ENCODE measurements around the gene FUS. TPM values are rescaled to one million over a fixed set of nuclear protein-coding genes. Genes with fewer than 3 reads are reported as not detected.
A peak's percentile ranks its signal among the peaks of the same experiment; 100 is the strongest.

Gene FUS
- total and polyA plus RNA-seq, 2 experiments from 2014 or later: 247 to 528 TPM

- Mint-ChIP-seq H3K9me3 (no peaks in the 10 kb centered on the region; the same call in 2 of the 3 replicates), H3K4me1 (peaks cover 69% of the 10 kb centered on the region), H3K36me3 (ENCODE audit: low read depth) (peaks cover 37% of the 10 kb centered on the region), H3K4me3 (peak overlapping the region; percentile 94), H3K27ac (peak overlapping the region; percentile 98), H3K27me3 (ENCODE audit: insufficient read depth, low read depth, poor library complexity) (peaks cover 35% of the 10 kb centered on the region)
- Histone ChIP-seq H2AFZ (peak overlapping the region; percentile 43; the same call in 1 of the 2 replicates), H3K36me3 (ENCODE audit: insufficient read depth) (peaks cover 9% of the 10 kb centered on the region), H4K20me1 (replicated peaks; ENCODE audit: insufficient read depth) (no peaks in the 10 kb centered on the region; the same call in 1 of the 2 replicates), H3K4me1 (ENCODE audit: insufficient read depth) (peaks cover 41% of the 10 kb centered on the region), H3F3A (replicated peaks; ENCODE audit: low read depth) (0 out of 2 replicates have a peak, but pooled peaks cover 3% of the 10 kb centered on the region), H3K9me2 (ENCODE audit: insufficient read depth) (no peaks in the 10 kb centered on the region), H3K79me2 (replicated peaks; ENCODE audit: insufficient read depth) (peaks cover 8% of the 10 kb centered on the region; the same call in 1 of the 2 replicates), H3K4me3 (peak overlapping the region; percentile 94), H3K27ac (ENCODE audit: low read depth) (peak overlapping the region; percentile 97), H3K4me2 (peak overlapping the region; percentile 79), H3K27me3 (ENCODE audit: insufficient read depth) (no peaks in the 10 kb centered on the region)
- TF ChIP-seq CTCF (conservative IDR thresholded peaks at IDR 0.05; ENCODE audit: low read depth in 2 of 2) (peak in 1 of 2 experiments; percentile 19; a peak in 1 of 4 replicates), REST (IDR thresholded peaks at IDR 0.05; ENCODE audit: unreplicated experiment) (no peak), POLR2AphosphoS5 (IDR thresholded peaks at IDR 0.05; ENCODE audit: low read depth) (peak; percentile 40; the same call in 1 of the 2 replicates)
- ATAC-seq (peak; percentile 59), DNase-seq (ENCODE audit: low spot score) (peak; percentile 89)
Measured at GRCh38 chr16:31134625-31135534, 45.1 kb upstream of the FUS start.

GRCh38 chr16:31135535-31136286 lies 44.2 kb upstream of the FUS start, which contains the start of gene PRSS8:
Gene PRSS8 (minus strand): TSS chr16:31135727. CDS start chr16:31135498, 229 bp downstream.
- H3K4me1 ChIP-seq (ENCODE audit: insufficient read depth): peaks cover 39% of the 10 kb centered on the region
- H3K9me3 Mint-ChIP-seq: no peaks in the 10 kb centered on the region; the same call in 2 of the 3 replicates
- peak within 1 kb of the TSS; percentile 43; the same call in 1 of the 2 replicates for H2AFZ ChIP-seq
- H3K36me3 ChIP-seq (ENCODE audit: insufficient read depth): peaks cover 9% of the 10 kb centered on the region
- H4K20me1 ChIP-seq (replicated peaks; ENCODE audit: insufficient read depth): no peaks in the 10 kb centered on the region; the same call in 1 of the 2 replicates
- H3K4me3 ChIP-seq: peak within 1 kb of the TSS; percentile 94
- H3K27me3 ChIP-seq (ENCODE audit: insufficient read depth): no peaks in the 10 kb centered on the region
- H3K4me1 Mint-ChIP-seq: peaks cover 66% of the 10 kb centered on the region
- H3K9me2 ChIP-seq (ENCODE audit: insufficient read depth): no peaks in the 10 kb centered on the region
- peak within 1 kb of the TSS; percentile 79 for H3K4me2 ChIP-seq
- peak within 1 kb of the TSS; percentile 97 for H3K27ac ChIP-seq (ENCODE audit: low read depth)
- ATAC-seq (peak; percentile 29), DNase-seq (ENCODE audit: low spot score) (peak; percentile 61)
- H3K79me2 ChIP-seq (replicated peaks; ENCODE audit: insufficient read depth): peaks cover 8% of the 10 kb centered on the region; the same call in 1 of the 2 replicates
- TF ChIP-seq POLR2AphosphoS5 (IDR thresholded peaks at IDR 0.05; ENCODE audit: low read depth) (peak; percentile 70), ZNF114 (CRISPR knock-in tag; IDR thresholded peaks at IDR 0.05) (no peak)
- H3K4me3 Mint-ChIP-seq: peak within 1 kb of the TSS; percentile 94
- H3F3A ChIP-seq (replicated peaks; ENCODE audit: low read depth): 0 out of 2 replicates have a peak, but pooled peaks cover 3% of the 10 kb centered on the region
- H3K27me3 Mint-ChIP-seq (ENCODE audit: insufficient read depth, low read depth, poor library complexity): peaks cover 35% of the 10 kb centered on the region
- H3K27ac Mint-ChIP-seq: peak within 1 kb of the TSS; percentile 98
- H3K36me3 Mint-ChIP-seq (ENCODE audit: low read depth): peaks cover 33% of the 10 kb centered on the region
